Measurements from ENCODE around the gene CLDN24.
A peak's percentile ranks its signal among the peaks of the same experiment; 100 is the strongest.

Gene CLDN24

DNA sequence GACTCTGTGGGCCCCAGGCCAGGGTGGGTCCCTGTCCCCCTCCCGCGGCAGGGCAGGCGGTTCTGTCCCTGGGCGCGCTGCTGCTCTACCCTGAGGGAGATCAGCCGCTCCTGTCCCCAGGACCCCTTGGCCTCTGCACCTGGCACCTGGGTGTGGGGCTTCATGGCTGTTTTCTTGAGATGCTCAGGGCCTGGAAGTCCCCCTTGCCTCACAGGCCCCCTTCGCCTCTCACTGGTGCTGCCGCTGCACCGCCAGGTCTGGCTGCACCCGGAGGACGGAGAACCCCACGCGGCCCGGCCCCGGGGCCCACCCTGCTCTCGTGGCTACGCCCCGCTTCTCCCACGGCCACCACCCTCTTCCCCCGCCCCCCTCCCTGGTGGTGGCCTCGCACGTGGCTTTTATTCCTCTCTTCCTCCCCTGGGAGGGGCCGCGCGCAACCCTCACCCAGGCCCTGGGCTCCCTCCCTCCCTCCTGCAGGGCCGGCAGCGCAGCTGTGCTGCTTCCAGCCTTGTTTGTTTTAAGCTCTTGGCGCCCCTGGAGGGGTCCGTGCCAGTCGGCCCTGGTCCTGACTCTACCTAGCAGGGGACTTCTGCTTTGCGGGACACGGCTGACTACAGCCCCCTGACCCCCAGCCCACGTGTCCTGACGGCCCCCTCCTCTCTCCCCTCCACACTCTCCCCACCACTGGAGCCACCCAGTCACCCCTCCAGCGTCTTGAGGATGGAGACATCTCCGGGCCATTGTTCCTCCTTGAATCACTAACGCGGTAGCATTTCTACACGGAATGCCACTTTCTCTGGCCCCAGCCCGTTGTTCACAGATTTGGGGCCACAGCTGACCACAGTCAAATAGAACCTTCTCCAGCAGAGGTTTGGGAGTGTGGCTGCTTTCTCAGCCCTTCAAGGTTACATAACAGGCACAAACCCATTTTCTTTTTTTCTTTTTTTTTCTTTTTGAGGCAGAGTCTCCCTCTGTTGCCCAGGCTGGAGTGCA, 20.6 kb upstream of the CLDN24 start:
- in situ Hi-C loops (cut with HindIII; ENCODE audit: low sequenced_read_pairs) = no loop called here
- no peak for DNase-seq (ENCODE audit: low read depth, low spot score)
- H3K4me3 ChIP-seq (ENCODE audit: low read depth, low read length) = no peak overlapping the region
- no peak for TF ChIP-seq CTCF (IDR thresholded peaks at IDR 0.05; ENCODE audit: low read depth, low read length)

DNA sequence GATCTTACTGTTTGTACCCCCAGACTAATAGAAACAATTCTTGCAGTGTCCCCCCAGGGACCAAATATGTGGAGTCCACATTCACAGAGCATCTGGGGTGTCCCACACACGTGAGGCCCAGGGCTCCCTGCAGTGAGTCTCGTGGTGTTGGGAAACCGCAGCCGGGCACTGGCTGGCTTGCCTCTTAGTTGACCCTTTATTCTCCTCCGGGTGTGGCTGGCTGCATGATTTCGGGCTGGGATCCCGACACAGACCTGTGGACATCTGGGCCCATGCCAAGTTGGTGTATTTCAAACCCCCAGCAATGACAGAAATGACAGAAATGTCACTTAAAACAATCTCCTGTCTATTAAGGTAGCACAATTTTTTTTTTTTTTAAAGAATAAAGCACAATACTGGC, 15.6 kb upstream of the CLDN24 start:
- in situ Hi-C loops (cut with HindIII; ENCODE audit: low sequenced_read_pairs) = no loop called here
- no peak for TF ChIP-seq CTCF (IDR thresholded peaks at IDR 0.05; ENCODE audit: low read depth, low read length)
- DNase-seq (ENCODE audit: low read depth, low spot score) = no peak
- H3K4me3 ChIP-seq (ENCODE audit: low read depth, low read length) = no peak overlapping the region

DNA sequence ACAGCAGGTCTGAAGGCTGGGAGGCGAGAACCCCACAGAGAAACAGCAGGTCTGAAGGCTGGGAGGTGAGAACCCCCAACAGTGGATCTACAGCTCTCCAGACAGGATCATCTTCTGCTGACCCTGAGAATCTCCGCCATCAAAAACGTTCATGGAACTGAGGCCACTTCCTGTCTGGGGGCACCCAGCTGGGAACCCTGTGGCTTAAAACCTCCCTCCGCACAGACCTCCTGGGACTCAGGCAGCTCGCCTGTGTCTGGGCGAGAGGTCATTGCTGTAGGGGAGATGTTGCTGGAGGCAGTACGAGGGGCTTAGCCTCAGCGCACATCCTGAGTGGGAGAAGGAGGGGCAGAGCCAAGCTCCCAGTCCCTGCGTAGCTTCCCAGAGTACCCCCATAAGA, 15.1 kb upstream of the CLDN24 start:
- H3K4me3 ChIP-seq (ENCODE audit: low read depth, low read length) = no peak overlapping the region
- in situ Hi-C loops (cut with HindIII; ENCODE audit: low sequenced_read_pairs) = no loop called here
- no peak for TF ChIP-seq CTCF (IDR thresholded peaks at IDR 0.05; ENCODE audit: low read depth, low read length)
- DNase-seq (ENCODE audit: low read depth, low spot score) = no peak

DNA sequence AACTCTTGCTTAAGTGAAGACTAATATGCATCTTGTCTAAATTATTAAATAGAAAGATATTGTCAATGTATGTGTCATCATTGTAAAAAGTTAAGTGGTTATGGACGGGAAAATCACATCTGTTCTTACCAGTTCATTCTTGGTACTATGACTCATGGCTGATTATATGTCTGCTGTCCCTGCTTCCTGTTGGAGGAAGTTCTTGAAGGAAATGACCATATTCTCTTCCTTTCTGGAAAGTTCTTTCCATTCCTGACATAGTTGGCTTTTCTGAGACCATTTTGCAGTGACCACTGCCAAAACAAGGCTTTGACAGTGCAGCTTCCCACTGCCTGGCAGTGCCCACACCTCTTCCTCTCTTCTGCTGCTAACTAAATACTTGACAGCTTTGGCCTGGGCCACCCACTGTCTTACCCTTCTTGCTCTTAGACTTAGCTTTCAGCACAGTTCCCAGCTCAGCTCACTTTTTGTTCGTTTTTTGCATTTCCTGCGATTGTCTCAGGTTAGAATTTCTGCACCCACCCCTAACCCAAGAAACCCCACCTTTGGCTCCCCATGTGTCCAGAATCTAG, 13.2 kb upstream of the CLDN24 start:
- DNase-seq (ENCODE audit: low read depth, low spot score) = peak; percentile 86
- TF ChIP-seq CTCF (IDR thresholded peaks at IDR 0.05; ENCODE audit: low read depth, low read length) = no peak
- no peak overlapping the region for H3K4me3 ChIP-seq (ENCODE audit: low read depth, low read length)
- in situ Hi-C loops (cut with HindIII; ENCODE audit: low sequenced_read_pairs) = no loop called here

- no peak for DNase-seq (ENCODE audit: low read depth, low spot score)
Measured at GRCh38 chr4:183333983-183334382, 11.8 kb upstream of the CLDN24 start.

GRCh38 chr4:183333202-183333601, 11.0 kb upstream of the CLDN24 start:
- DNase-seq (ENCODE audit: low read depth, low spot score) = no peak
- H3K4me3 ChIP-seq (ENCODE audit: low read depth, low read length) = no peak overlapping the region
- in situ Hi-C loops (cut with HindIII; ENCODE audit: low sequenced_read_pairs) = no loop called here
- TF ChIP-seq CTCF (IDR thresholded peaks at IDR 0.05; ENCODE audit: low read depth, low read length) = no peak

More at GRCh38 chr4:183333983-183334382, 11.8 kb upstream of the CLDN24 start:
- in situ Hi-C loops (cut with HindIII; ENCODE audit: low sequenced_read_pairs) = no loop called here
- H3K4me3 ChIP-seq (ENCODE audit: low read depth, low read length) = no peak overlapping the region
- TF ChIP-seq CTCF (IDR thresholded peaks at IDR 0.05; ENCODE audit: low read depth, low read length) = no peak

Data from astrocyte of the spinal cord (primary cell).